ENCODE results near the gene DDR2.

DNA sequence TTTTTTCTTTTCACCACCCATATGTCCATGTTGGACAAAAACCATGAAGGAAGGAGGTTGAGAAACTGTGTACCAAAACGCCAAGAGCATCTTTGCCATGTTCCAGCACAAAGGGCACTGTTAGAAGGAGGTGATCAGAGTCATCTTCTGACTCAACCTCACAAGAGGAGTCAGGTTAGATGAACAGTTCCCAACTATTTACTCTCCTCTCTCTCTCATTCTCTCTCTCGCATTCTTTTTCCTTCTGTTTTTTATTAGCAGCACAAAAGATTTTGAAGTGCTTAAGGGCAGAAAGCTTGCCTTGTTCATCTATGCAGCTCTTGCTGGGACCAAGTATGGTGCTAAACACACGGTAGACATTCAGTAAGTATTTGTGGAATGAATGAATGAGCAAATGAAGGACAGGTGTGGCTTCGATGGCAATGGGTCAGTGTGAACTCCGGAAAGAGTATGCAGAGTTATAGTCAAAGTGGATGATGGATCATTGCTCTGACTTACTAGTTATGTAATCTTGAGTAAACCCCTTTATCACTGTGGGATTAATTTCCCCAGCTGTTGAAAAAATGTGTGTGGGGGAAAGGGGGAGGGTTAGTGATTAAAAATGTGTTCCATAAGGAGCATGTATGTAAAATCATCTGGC lies 33.9 kb downstream of the DDR2 start:
- TF ChIP-seq, protein P1, sequence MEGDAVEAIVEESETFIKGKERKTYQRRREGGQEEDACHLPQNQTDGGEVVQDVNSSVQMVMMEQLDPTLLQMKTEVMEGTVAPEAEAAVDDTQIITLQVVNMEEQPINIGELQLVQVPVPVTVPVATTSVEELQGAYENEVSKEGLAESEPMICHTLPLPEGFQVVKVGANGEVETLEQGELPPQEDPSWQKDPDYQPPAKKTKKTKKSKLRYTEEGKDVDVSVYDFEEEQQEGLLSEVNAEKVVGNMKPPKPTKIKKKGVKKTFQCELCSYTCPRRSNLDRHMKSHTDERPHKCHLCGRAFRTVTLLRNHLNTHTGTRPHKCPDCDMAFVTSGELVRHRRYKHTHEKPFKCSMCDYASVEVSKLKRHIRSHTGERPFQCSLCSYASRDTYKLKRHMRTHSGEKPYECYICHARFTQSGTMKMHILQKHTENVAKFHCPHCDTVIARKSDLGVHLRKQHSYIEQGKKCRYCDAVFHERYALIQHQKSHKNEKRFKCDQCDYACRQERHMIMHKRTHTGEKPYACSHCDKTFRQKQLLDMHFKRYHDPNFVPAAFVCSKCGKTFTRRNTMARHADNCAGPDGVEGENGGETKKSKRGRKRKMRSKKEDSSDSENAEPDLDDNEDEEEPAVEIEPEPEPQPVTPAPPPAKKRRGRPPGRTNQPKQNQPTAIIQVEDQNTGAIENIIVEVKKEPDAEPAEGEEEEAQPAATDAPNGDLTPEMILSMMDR (IDR thresholded peaks at IDR 0.05) = no peak
- TF ChIP-seq POLR2A (IDR thresholded peaks at IDR 0.05) = no peak
